NCI-H460 (cell line): ENCODE results near the gene GEMIN5. TPM values are rescaled to one million over a fixed set of nuclear protein-coding genes. Genes with fewer than 3 reads are reported as not detected.

ENCODE experiments used
- DNase-seq: peaks from one replicate; pipeline ENCODE4 v3.0.0-alpha.2; 2016; ENCODE audit warnings: low read depth; ENCODE audit errors: extremely low read depth
- total RNA-seq: library from RNA; depleted of rRNA; stranded (reverse); fragments of >200 nt; shearing (Covaris generic); gene quantifications from 2 replicates; pipeline ENCODE4 v1.2.3, GENCODE V29; 2014; rRNA removed

Gene GEMIN5
- total RNA-seq, 1 experiment from 2014 or later, result 26.0 TPM

- no peak for DNase-seq
These were observed 87.6 kb downstream of the GEMIN5 start, which contains the start of gene FAXDC2 for GRCh38 chr5:154850255-154851062. TSS of gene FAXDC2 (minus strand) at chr5:154850603. CDS start at chr5:154838178, 12,425 bp downstream.

- no peak for DNase-seq
These were observed 88.2 kb downstream of the GEMIN5 start for GRCh38 chr5:154849791-154850201.

- DNase-seq, result no peak
These were observed 88.7 kb downstream of the GEMIN5 start for GRCh38 chr5:154849264-154849785.

GRCh38 chr5:154844809-154845208, 93.2 kb downstream of the GEMIN5 start:
- DNase-seq, result no peak

- no peak for DNase-seq
These were observed 95.1 kb downstream of the GEMIN5 start for GRCh38 chr5:154842689-154843530.

- no peak for DNase-seq
These were observed 96.7 kb downstream of the GEMIN5 start for GRCh38 chr5:154841273-154841661.

- DNase-seq, result no peak
These were observed 97.4 kb downstream of the GEMIN5 start for GRCh38 chr5:154840435-154841272.

Other genes starting within 250 kb of the GEMIN5 start
- 79.8 and 86.0 TPM in 2 replicates for gene LARP1, start 182.8 kb downstream of the GEMIN5 start, total RNA-seq
- not detected in 2 replicates for gene FAXDC2, start 87.6 kb downstream of the GEMIN5 start, total RNA-seq
- gene CNOT8, start 79.6 kb downstream of the GEMIN5 start, total RNA-seq, result 67.3 and 81.2 TPM in 2 replicates
- 48.5 and 58.1 TPM in 2 replicates for gene MRPL22, start 2.9 kb upstream of the GEMIN5 start, total RNA-seq
- gene KIF4B, start 75.5 kb upstream of the GEMIN5 start, total RNA-seq, result 0.05 TPM in 1 of 2 replicates, not detected in the other